Activated naive CD8-positive, alpha-beta T cell treated with anti-CD3 and anti-CD28 coated beads, Interleukin-2, amount 10 ng/mL, durations not matched to agents 7 days and 5 days (primary cell): ENCODE measurements around the gene KIAA1958. TPM values are rescaled to one million over a fixed set of nuclear protein-coding genes. Genes with fewer than 3 reads are reported as not detected.
A peak's percentile ranks its signal among the peaks of the same experiment; 100 is the strongest.
"Not testable (repeated sequence)": the region's sequence is repeated elsewhere in the genome, so short reads cannot be mapped to it uniquely, and the experiment has no call there.

Source experiments
- ATAC-seq: fragments of 150-1000 bp; cut with Tn5 transposase; one replicate; pipeline ENCODE4 v1.10.0; 2021; ENCODE audit warnings: low read depth, moderate library complexity
- POLR2A ChIA-PET: fragments of 350-600 bp; sonication (Branson Sonifier 250); formaldehyde crosslinking; loops from one replicate; lab custom pipeline; 2021; ENCODE audit warnings: antibody characterized with exemption; lab: Charles Lee
- DNase-seq: peaks from one replicate; pipeline ENCODE4 v3.0.0; 2021
- H3K27ac Mint-ChIP-seq: one replicate; pipeline ENCODE4 v1.8.0; 2022; ENCODE audit warnings: mild to moderate bottlenecking, mixed read lengths
- H3K27me3 Mint-ChIP-seq: one replicate; pipeline ENCODE4 v1.8.0; 2022; ENCODE audit warnings: mild to moderate bottlenecking, moderate library complexity, mixed read lengths
- H3K36me3 Mint-ChIP-seq: one replicate; pipeline ENCODE4 v1.8.0; 2021; ENCODE audit warnings: mild to moderate bottlenecking, mixed read lengths
- H3K4me1 Mint-ChIP-seq: one replicate; pipeline ENCODE4 v1.8.0; 2021; ENCODE audit warnings: mixed read lengths
- H3K4me3 Mint-ChIP-seq: one replicate; pipeline ENCODE4 v1.8.0; 2022; ENCODE audit warnings: mild to moderate bottlenecking, moderate library complexity, mixed read lengths
- H3K9me3 Mint-ChIP-seq: one replicate; pipeline ENCODE4 v1.8.0; 2021; ENCODE audit warnings: mixed read lengths
- total RNA-seq, 2 experiments: library from RNA; stranded (reverse); gene quantifications; one replicate each; pipeline ENCODE4 v1.2.3, GENCODE V29; 2021

The KIAA1958 gene
- total RNA-seq, 2 experiments from 2014 or later: 13.3 to 15.0 TPM

DNA sequence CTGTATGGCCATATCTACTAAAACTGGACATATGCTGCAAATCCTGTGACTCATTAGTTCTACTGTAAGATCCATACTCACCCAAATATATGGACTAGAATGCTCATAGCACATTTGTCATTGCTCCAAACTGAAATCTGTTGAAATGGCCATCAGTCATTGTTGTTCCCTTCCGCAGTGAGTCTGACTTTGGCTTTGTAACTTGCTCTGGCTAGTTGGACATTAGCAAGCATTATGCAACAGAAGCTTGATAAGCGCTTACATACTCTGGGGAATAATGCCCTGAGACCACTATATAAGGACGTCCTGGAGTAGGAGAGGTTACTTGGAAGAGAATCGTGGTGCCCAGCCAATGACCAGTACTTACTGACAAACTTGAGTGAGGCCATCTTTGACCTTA, 9.0 kb downstream of the KIAA1958 start:
- Mint-ChIP-seq H3K27me3 (no peaks in the 10 kb centered on the region), H3K4me3 (no peak overlapping the region), H3K36me3 (peaks cover 56% of the 10 kb centered on the region), H3K9me3 (peaks cover 18% of the 10 kb centered on the region), H3K27ac (no peak overlapping the region), H3K4me1 (peaks cover 13% of the 10 kb centered on the region)
- DNase-seq (no peak), ATAC-seq (no peak)
- POLR2A ChIA-PET: no interaction called here

DNA sequence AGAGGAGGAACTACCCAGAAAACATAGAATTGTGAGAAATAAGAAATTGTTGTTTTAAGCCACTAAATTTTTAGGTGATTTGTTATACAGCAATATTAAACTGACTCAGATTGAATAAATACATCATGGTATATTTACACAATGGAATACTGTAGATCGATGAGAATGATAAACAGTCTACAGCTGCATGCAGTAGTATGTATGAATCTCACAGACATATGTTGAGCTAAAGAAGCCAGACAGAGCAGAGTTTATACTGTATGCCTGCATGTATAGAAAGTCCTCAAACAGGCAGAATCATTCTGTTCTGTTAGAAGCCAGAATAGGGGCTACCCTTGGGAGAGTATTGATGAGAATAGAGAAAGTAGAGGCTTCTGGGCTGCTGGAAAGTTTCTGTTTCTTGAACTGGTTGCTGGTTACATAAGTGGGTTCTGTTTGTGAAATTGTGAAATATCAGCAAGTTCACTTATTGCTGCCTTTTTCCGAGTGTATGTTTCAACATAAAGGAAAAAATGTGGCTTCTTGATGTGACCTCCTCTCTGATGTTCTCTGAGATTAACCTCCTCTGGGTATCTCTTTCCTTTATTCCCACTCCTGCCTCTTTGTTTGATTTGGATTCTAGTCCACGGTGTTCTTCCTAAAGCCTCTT, 9.6 kb downstream of the KIAA1958 start:
- Mint-ChIP-seq H3K4me1 (peaks cover 11% of the 10 kb centered on the region), H3K27ac (no peak overlapping the region), H3K36me3 (peaks cover 53% of the 10 kb centered on the region), H3K9me3 (peaks cover 18% of the 10 kb centered on the region), H3K27me3 (no peaks in the 10 kb centered on the region), H3K4me3 (no peak overlapping the region)
- ATAC-seq (no peak), DNase-seq (no peak)
- POLR2A ChIA-PET: interaction anchor here (0.6 kb wide), 1 partner anchor 594 kb away, joined by 4 read pairs; no protein-coding TSS in a partner anchor

DNA sequence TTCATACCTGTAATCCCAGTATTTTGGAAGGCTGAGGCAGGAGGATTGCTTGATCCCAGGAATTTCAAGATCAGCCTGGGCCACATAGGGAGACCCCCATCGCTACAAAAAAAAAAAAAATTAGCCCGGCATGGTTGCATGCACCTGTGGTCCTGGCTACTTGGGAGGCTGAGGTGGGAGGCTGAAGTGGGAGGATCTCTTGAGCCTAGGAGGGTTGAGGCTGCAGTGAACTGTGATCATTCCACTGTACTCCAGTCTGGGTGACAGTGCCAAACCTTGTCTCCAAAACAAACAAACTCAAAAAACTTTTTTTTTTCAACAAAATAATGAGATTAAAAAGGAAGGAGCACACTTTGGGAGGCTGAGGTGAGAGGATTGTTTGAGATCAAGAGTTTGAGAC, 14.2 kb downstream of the KIAA1958 start:
- POLR2A ChIA-PET: no interaction called here
- no peak for DNase-seq
- peaks cover 2% of the 10 kb centered on the region for H3K9me3 Mint-ChIP-seq
- H3K4me3 Mint-ChIP-seq: no peak overlapping the region
- H3K4me1 Mint-ChIP-seq: peaks cover 7% of the 10 kb centered on the region
- no peak overlapping the region for H3K27ac Mint-ChIP-seq
- no peaks in the 10 kb centered on the region for H3K27me3 Mint-ChIP-seq
- peaks cover 15% of the 10 kb centered on the region for H3K36me3 Mint-ChIP-seq
- ATAC-seq: no peak

DNA sequence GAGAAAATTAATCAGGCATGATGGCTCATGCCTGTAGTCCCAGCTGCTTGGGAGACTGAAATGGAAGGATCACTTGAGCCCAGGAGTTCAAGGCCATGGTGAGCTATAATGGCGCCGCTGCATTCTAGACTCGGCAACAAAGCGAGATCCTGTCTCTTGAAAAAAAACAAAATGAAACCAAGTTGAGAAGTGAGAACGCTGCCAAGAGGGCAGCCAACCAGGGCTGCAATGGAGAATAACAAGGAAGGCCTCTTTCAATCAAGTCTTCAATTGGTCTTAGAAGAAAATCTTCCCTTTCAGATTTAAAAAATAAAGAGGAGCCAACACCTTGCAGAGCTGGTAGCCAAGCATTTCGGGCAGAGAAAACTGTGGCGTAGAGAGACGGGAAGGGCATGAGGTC, 14.7 kb downstream of the KIAA1958 start:
- POLR2A ChIA-PET: no interaction called here
- Mint-ChIP-seq H3K4me1 (peaks cover 6% of the 10 kb centered on the region), H3K9me3 (peaks cover 1% of the 10 kb centered on the region), H3K36me3 (peaks cover 14% of the 10 kb centered on the region), H3K27me3 (no peaks in the 10 kb centered on the region), H3K27ac (peak overlapping the region; percentile 40), H3K4me3 (no peak overlapping the region)
- DNase-seq: no peak
- no peak for ATAC-seq

DNA sequence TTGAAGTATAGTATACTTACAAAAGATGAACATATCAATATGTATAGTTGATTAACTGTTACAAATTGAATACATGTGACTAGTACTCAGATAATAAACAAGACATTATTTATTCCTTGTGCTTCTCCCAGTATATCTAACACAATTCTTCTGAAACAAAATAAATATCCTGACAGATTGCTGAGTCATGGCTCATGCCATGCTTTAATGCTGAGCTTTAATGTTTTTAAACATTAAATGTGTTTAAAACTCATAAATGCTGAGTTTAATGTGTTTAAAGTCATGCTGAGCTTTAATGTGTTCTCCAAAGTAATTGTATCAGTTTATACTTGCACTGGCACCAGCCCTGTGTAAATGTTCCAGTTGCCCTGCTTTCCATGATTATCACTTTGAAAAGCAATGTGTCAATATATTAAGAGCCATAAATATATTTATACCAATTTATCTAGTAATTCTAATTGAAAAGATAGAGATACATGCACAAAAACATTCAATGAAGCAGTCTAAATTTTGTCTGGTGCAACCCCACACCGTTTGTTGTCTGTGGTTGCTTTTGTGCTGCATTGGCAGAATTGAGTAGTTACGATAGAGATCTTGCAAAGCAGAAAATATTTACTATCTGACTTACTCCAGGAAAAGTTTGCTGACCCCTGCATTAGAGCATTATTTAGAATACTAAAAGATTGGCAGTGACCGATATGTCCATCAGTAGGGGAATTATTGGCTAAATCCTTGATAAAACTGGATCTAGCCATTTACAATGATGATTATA, 15.7 kb downstream of the KIAA1958 start:
- Mint-ChIP-seq H3K27me3 (no peaks in the 10 kb centered on the region), H3K4me1 (peaks cover 3% of the 10 kb centered on the region), H3K36me3 (peaks cover 12% of the 10 kb centered on the region), H3K4me3 (no peak overlapping the region), H3K9me3 (peaks cover 1% of the 10 kb centered on the region), H3K27ac (no peak overlapping the region)
- POLR2A ChIA-PET: no interaction called here
- no peak for DNase-seq
- no peak for ATAC-seq

DNA sequence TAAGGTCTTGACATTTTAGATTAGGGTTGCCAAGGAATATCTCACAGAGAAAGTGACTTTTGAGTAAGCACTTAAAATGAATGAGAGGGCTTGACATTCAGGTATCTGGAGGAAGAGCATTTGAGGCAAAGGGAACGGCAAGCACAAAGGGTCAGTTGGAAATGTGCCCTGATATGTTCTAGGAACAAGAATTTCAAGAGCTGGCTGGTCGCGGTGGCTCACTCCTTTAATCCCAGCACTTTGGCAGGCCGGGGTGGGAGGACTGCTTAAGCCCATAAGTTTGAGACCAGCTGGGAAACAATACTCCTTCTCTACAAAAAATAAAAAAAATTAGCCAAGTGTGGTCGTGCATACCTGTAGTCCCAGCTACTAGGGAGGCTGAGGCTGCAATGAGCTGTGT, 16.5 kb downstream of the KIAA1958 start:
- no peak for ATAC-seq
- Mint-ChIP-seq H3K4me1 (peaks cover 4% of the 10 kb centered on the region), H3K27me3 (no peaks in the 10 kb centered on the region), H3K27ac (no peak overlapping the region), H3K4me3 (no peak overlapping the region), H3K9me3 (peaks cover 1% of the 10 kb centered on the region), H3K36me3 (peaks cover 12% of the 10 kb centered on the region)
- no peak for DNase-seq
- POLR2A ChIA-PET: no interaction called here

DNA sequence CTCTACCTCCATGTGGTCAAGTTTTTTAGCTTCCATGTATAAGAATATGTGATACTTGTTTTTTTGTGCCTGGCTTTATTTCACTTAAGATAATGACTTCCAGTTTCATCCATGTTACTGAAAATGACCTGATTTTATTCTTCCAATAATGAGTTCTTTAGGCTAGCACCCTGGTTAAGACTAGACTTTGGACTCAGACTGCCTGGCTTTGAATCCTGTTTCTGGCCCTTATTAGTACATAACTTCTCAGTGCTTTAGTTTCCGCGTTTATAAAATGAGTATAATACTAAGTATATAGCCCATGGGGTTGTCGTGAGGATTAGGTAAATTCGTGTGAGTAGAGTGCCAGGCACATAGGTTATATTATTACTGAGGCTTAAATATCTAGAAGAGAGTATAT, 18.5 kb downstream of the KIAA1958 start:
- H3K4me1 Mint-ChIP-seq: peaks cover 4% of the 10 kb centered on the region
- no peaks in the 10 kb centered on the region for H3K27me3 Mint-ChIP-seq
- POLR2A ChIA-PET: no interaction called here
- no peaks in the 10 kb centered on the region for H3K9me3 Mint-ChIP-seq
- peaks cover 8% of the 10 kb centered on the region for H3K36me3 Mint-ChIP-seq
- DNase-seq (no peak), ATAC-seq (no peak)
- no peak overlapping the region for H3K27ac Mint-ChIP-seq
- H3K4me3 Mint-ChIP-seq: no peak overlapping the region

DNA sequence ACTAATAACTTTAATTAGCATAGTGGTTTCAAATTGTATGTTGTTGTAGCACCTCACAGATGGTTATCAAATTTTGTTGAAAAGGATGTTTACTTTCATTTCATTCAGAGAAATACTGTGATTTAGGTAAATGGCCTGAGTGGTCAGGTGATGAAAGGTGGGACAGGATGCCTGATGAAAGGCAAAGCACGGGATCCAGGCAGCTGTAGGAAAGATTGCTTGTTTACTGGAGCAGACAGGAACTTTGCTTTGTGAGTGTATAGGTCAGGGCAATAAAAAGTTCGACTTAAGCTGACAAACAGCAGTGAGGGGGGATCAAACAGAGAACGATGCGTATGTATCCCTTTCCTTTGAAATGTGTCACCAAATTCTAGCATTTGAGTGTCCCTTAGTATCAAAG, 19.0 kb downstream of the KIAA1958 start:
- no peaks in the 10 kb centered on the region for H3K9me3 Mint-ChIP-seq
- H3K27ac Mint-ChIP-seq: no peak overlapping the region
- no peaks in the 10 kb centered on the region for H3K27me3 Mint-ChIP-seq
- H3K4me1 Mint-ChIP-seq: peaks cover 4% of the 10 kb centered on the region
- POLR2A ChIA-PET: no interaction called here
- ATAC-seq: no peak
- H3K4me3 Mint-ChIP-seq: no peak overlapping the region
- no peak for DNase-seq
- peaks cover 8% of the 10 kb centered on the region for H3K36me3 Mint-ChIP-seq

DNA sequence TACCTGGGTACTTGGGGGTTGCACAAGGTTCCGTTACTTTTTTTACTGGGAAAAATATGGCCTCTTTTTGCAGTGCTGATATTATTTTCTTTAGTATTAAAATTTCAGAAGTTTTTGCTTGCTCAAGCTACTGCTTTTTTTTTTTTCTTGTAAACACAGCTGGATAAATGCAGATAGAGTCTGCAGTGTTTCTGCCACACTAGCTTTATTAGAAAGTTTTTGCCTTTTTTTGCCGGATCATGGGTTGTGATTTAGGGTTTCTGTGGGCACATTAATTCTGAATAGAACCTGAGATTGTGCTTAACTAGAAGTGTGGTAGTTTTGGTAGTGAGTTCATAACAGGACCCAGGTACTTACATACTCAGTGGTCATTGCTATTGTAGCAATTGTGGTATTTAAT, 19.9 kb downstream of the KIAA1958 start:
- Mint-ChIP-seq H3K27ac (no peak overlapping the region), H3K36me3 (peaks cover 2% of the 10 kb centered on the region), H3K27me3 (no peaks in the 10 kb centered on the region), H3K9me3 (no peaks in the 10 kb centered on the region), H3K4me3 (no peak overlapping the region), H3K4me1 (peaks cover 4% of the 10 kb centered on the region)
- DNase-seq (no peak), ATAC-seq (no peak)
- POLR2A ChIA-PET: no interaction called here

DNA sequence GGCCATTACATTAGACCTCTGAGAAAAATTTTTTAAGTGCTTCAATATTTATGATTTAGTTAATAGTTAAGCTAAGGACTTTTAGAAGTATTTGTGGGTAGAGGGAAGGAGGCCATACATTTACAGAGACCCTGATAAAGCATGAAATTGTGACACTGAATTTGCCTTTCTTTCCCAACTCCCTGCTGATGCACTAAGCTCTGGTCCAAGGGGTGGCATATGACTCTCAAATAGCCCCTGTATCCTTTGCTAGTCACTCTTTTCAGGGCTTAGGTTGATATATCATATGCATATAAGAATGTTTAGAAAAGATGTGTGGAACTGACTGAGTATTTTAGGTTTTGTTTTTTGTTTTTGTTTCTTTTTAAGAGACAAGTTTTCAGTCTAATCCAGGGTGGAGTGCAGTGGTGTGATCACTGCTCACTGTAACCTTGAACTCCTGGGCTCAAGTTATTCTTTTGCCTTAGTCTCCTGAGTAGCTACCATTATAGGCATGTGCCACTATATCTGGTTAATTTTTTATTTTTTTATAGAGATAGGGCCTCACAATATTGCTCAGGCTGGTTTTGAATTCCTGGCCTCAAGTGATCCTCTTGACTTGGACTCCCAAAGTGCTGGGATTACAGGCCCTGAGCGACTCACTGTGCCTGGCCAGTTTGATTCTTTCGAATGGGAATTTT, 20.5 kb downstream of the KIAA1958 start:
- DNase-seq: no peak
- Mint-ChIP-seq H3K4me3 (no peak overlapping the region), H3K27me3 (no peaks in the 10 kb centered on the region), H3K4me1 (peaks cover 4% of the 10 kb centered on the region), H3K9me3 (no peaks in the 10 kb centered on the region), H3K27ac (no peak overlapping the region), H3K36me3 (peaks cover 2% of the 10 kb centered on the region)
- POLR2A ChIA-PET: no interaction called here
- ATAC-seq: no peak

DNA sequence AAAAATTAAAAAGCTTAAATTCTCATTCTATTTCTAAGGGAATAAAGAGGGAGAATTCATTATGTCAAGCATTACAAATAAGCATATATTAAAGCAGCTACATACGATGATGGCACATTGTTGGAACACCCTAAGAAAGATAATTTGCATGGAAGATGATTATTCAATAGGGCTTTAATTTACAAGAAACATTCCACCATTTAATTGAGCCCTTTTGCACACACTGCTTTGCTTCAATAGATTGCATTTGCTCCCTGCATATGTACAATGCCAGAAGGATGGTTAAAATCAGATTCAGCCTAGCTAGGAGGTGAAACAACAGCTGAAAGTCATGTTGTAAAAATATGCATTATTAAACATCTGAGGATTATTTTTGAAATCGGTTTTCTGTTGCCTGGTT, 21.8 kb downstream of the KIAA1958 start:
- Mint-ChIP-seq H3K4me3 (no peak overlapping the region), H3K4me1 (peaks cover 4% of the 10 kb centered on the region), H3K27ac (no peak overlapping the region), H3K27me3 (no peaks in the 10 kb centered on the region), H3K9me3 (no peaks in the 10 kb centered on the region), H3K36me3 (peaks cover 2% of the 10 kb centered on the region)
- POLR2A ChIA-PET: interaction anchor here (0.6 kb wide), 2 partner anchors 87 to 94 kb away, joined by 3 read pairs; no protein-coding TSS in a partner anchor
- ATAC-seq (no peak), DNase-seq (no peak)

DNA sequence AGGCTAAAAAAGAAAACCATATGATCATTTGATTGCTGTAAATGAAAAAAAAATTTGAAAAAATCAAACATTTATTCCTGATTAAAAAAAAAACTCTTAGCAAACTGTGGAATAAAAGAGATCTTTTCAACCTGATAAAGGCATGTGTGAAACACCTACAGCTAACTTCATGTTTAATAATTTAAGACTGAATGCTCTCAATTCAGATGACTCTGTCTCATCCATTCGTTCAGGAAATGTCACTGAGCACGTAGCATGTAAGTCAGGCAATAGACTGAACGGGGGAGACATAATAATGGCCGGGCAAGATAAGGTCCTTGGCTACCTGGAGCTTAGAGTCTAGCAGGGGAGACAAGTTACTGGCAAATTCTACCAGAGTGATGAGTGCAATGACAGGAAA, 25.8 kb downstream of the KIAA1958 start:
- H3K27ac Mint-ChIP-seq, H3K4me3 Mint-ChIP-seq, H3K36me3 Mint-ChIP-seq, H3K4me1 Mint-ChIP-seq, ATAC-seq, H3K27me3 Mint-ChIP-seq, DNase-seq, POLR2A ChIA-PET, H3K9me3 Mint-ChIP-seq: not testable (repeated sequence)

DNA sequence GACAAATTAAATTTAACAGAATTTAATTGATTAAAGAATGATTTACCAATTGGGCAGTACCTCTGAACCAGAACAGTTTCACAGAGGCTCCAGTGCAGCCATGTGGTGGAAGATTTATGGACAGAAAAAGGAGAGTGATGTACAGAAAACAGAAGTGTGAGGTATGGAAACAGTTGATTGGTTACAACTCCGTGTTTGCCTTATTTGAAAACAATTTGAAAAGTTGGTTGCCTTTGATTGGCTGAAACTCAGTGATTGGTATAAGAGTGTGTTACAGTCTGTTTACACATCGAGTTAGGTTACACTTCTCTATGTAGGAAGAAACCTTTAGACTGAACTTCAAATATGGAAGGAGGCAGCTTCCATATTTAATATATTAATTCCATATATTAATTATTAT, 30.1 kb downstream of the KIAA1958 start:
- DNase-seq (no peak), ATAC-seq (no peak)
- POLR2A ChIA-PET: no interaction called here
- no peaks in the 10 kb centered on the region for H3K27me3 Mint-ChIP-seq
- H3K27ac Mint-ChIP-seq: no peak overlapping the region
- no peaks in the 10 kb centered on the region for H3K4me1 Mint-ChIP-seq
- H3K4me3 Mint-ChIP-seq: no peak overlapping the region
- no peaks in the 10 kb centered on the region for H3K9me3 Mint-ChIP-seq
- H3K36me3 Mint-ChIP-seq: no peaks in the 10 kb centered on the region

DNA sequence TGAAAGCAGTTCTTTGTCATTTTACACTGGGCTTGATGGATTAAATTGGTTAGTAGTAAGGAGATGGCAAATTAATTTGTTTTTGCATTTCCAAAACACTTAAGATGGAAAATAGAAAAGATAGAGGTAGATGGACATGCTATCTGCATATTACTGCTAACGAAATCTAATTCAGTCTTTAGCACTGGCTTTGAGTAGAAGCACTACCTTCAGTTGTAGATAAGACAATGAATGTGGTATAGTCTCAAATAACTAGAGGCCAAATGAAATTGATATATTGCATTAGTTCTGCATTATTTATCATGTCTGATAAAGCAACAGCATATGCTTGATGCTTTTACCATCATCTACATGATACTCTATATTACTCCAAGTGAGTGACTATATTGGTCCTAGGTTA, 33.4 kb downstream of the KIAA1958 start:
- no peak for ATAC-seq
- Mint-ChIP-seq H3K27ac (no peak overlapping the region), H3K36me3 (no peaks in the 10 kb centered on the region), H3K27me3 (no peaks in the 10 kb centered on the region), H3K4me1 (no peaks in the 10 kb centered on the region), H3K4me3 (no peak overlapping the region), H3K9me3 (no peaks in the 10 kb centered on the region)
- no peak for DNase-seq
- POLR2A ChIA-PET: no interaction called here
